ENCODE data around the gene ETDB. TPM values are rescaled to one million over a fixed set of nuclear protein-coding genes. Genes with fewer than 3 reads are reported as not detected.
"Not testable (repeated sequence)": the region's sequence is repeated elsewhere in the genome, so short reads cannot be mapped to it uniquely, and the experiment has no call there.

Gene ETDB
- total and polyA plus RNA-seq, 9 donors, result not detected

- Histone ChIP-seq H3K36me3 (ENCODE audit: control insufficient read depth, insufficient read depth, low read length) (no peaks in the 10 kb centered on the region), H3K27ac (ENCODE audit: low read length) (no peak overlapping the region), H3K27me3 (ENCODE audit: control insufficient read depth, insufficient read depth, low read length) (peaks cover 27% of the 10 kb centered on the region), H3K4me3 (ENCODE audit: low read length) (no peak overlapping the region), H3K9me3 (replicated peaks; ENCODE audit: control insufficient read depth, low read depth, low read length) (no peaks in the 10 kb centered on the region), H3K4me1 (ENCODE audit: control insufficient read depth, insufficient read depth, low read length) (peaks cover 2% of the 10 kb centered on the region)
- 93% methylated on average over 4 of the region's 10 CpGs for WGBS (ENCODE audit: insufficient coverage)
- no peak for DNase-seq
Measured at GRCh38 chrX:135099493-135099783, 20.9 kb downstream of the ETDB start.

DNA sequence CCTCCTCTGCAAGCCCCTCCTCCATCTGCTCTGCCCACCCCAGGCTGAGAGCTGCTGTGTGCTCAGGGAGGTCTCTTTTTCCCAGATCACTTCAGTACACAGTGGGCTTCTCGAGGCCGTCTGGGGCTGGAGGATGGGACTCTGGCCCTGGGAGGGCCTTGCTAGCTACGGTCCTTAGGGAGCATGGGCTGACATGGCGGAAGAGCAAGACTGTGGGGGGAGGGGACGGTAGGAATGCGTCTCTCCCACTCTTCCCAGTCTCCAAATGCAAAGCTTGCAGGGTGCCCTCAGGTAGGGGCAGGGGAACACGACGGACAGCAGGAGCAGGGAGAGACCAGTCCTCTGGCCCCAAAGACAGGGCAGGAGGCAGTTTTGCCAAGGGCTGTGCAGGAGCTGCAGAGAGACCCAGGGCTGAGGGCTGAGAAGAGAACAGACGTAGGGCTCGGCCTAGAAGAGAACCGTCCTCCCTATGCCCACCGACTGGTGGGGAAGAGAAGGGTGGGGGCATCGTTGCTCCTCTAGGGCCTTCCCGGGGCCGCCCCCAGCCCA lies 23.1 kb downstream of the ETDB start:
- not testable (repeated sequence) for H3K36me3 ChIP-seq (ENCODE audit: control insufficient read depth, insufficient read depth, low read length); H3K4me1 ChIP-seq (ENCODE audit: control insufficient read depth, insufficient read depth, low read length); H3K27ac ChIP-seq (ENCODE audit: low read length); H3K9me3 ChIP-seq (replicated peaks; ENCODE audit: control insufficient read depth, low read depth, low read length)
- 38% methylated on average over 5 of the region's 15 CpGs for WGBS (ENCODE audit: insufficient coverage)
- Histone ChIP-seq H3K4me3 (ENCODE audit: low read length) (peak overlapping the region; percentile 41), H3K27me3 (ENCODE audit: control insufficient read depth, insufficient read depth, low read length) (peaks cover 40% of the 10 kb centered on the region)
- peak; percentile 17 for DNase-seq

- WGBS (ENCODE audit: insufficient coverage), result 63% methylated on average over 4 of the region's 5 CpGs
- Histone ChIP-seq H3K36me3 (ENCODE audit: control insufficient read depth, insufficient read depth, low read length) (no peaks in the 10 kb centered on the region), H3K4me3 (ENCODE audit: low read length) (no peak overlapping the region), H3K4me1 (ENCODE audit: control insufficient read depth, insufficient read depth, low read length) (peaks cover 2% of the 10 kb centered on the region), H3K27me3 (ENCODE audit: control insufficient read depth, insufficient read depth, low read length) (peaks cover 42% of the 10 kb centered on the region), H3K27ac (ENCODE audit: low read length) (no peak overlapping the region), H3K9me3 (replicated peaks; ENCODE audit: control insufficient read depth, low read depth, low read length) (no peaks in the 10 kb centered on the region)
- DNase-seq, result no peak
Measured at GRCh38 chrX:135095715-135096114, 24.6 kb downstream of the ETDB start.

DNA sequence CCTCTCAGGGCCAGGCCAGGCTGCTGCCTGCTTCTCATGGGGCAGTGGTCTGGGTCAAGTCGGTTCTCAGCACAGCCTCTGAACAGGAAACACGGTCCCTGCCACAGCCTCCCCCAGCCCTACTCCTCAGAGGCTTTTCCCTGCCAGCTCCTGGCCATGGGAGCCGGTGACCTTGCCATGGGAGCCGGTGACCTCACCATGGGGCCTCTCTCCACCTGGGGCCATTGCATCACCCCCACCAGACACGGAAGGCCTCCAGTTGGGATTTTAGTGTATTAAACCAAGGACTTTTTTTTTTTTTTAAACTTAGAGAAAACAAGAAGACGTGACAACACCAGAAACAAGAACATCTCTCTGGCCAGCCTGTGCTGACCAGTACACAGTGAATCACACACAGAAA lies 25.6 kb downstream of the ETDB start:
- 20% methylated on average over 1 of the region's 6 CpGs for WGBS (ENCODE audit: insufficient coverage)
- H3K27me3 ChIP-seq (ENCODE audit: control insufficient read depth, insufficient read depth, low read length), result peaks cover 38% of the 10 kb centered on the region

GRCh38 chrX:135089126-135089525 lies 31.2 kb downstream of the ETDB start:
- H3K27ac ChIP-seq (ENCODE audit: low read length), result no peak overlapping the region
- H3K4me3 ChIP-seq (ENCODE audit: low read length), result no peak overlapping the region
- DNase-seq, result no peak
- WGBS (ENCODE audit: insufficient coverage), result 82% methylated on average over 3 of the region's 3 CpGs
- no peaks in the 10 kb centered on the region for H3K36me3 ChIP-seq (ENCODE audit: control insufficient read depth, insufficient read depth, low read length)
- no peaks in the 10 kb centered on the region for H3K9me3 ChIP-seq (replicated peaks; ENCODE audit: control insufficient read depth, low read depth, low read length)
- no peaks in the 10 kb centered on the region for H3K4me1 ChIP-seq (ENCODE audit: control insufficient read depth, insufficient read depth, low read length)
- peaks cover 23% of the 10 kb centered on the region for H3K27me3 ChIP-seq (ENCODE audit: control insufficient read depth, insufficient read depth, low read length)

More for the DNA sequence above, 25.6 kb downstream of the ETDB start:
- Histone ChIP-seq H3K36me3 (ENCODE audit: control insufficient read depth, insufficient read depth, low read length) (no peaks in the 10 kb centered on the region), H3K27ac (ENCODE audit: low read length) (no peak overlapping the region), H3K4me3 (ENCODE audit: low read length) (no peak overlapping the region), H3K4me1 (ENCODE audit: control insufficient read depth, insufficient read depth, low read length) (peaks cover 2% of the 10 kb centered on the region), H3K9me3 (replicated peaks; ENCODE audit: control insufficient read depth, low read depth, low read length) (no peaks in the 10 kb centered on the region)
- DNase-seq, result no peak

- DNase-seq, result no peak
- WGBS (ENCODE audit: insufficient coverage), result 68% methylated on average over 3 of the region's 3 CpGs
- no peaks in the 10 kb centered on the region for H3K36me3 ChIP-seq (ENCODE audit: control insufficient read depth, insufficient read depth, low read length)
- peaks cover 17% of the 10 kb centered on the region for H3K27me3 ChIP-seq (ENCODE audit: control insufficient read depth, insufficient read depth, low read length)
- H3K27ac ChIP-seq (ENCODE audit: low read length), result no peak overlapping the region
- no peak overlapping the region for H3K4me3 ChIP-seq (ENCODE audit: low read length)
- H3K9me3 ChIP-seq (replicated peaks; ENCODE audit: control insufficient read depth, low read depth, low read length), result no peaks in the 10 kb centered on the region
- H3K4me1 ChIP-seq (ENCODE audit: control insufficient read depth, insufficient read depth, low read length), result no peaks in the 10 kb centered on the region
Measured at GRCh38 chrX:135087867-135088266, 32.5 kb downstream of the ETDB start.

GRCh38 chrX:135086197-135086854 lies 34.0 kb downstream of the ETDB start:
- Histone ChIP-seq H3K4me3 (ENCODE audit: low read length) (no peak overlapping the region), H3K4me1 (ENCODE audit: control insufficient read depth, insufficient read depth, low read length) (no peaks in the 10 kb centered on the region), H3K27ac (ENCODE audit: low read length) (no peak overlapping the region), H3K27me3 (ENCODE audit: control insufficient read depth, insufficient read depth, low read length) (peaks cover 13% of the 10 kb centered on the region), H3K36me3 (ENCODE audit: control insufficient read depth, insufficient read depth, low read length) (no peaks in the 10 kb centered on the region), H3K9me3 (replicated peaks; ENCODE audit: control insufficient read depth, low read depth, low read length) (no peaks in the 10 kb centered on the region)
- DNase-seq, result peak; percentile 72
- no CpG with 5 or more reads among the region's 4 CpGs for WGBS (ENCODE audit: insufficient coverage)

- Histone ChIP-seq H3K27ac (ENCODE audit: low read length) (no peak overlapping the region), H3K4me3 (ENCODE audit: low read length) (no peak overlapping the region), H3K4me1 (ENCODE audit: control insufficient read depth, insufficient read depth, low read length) (no peaks in the 10 kb centered on the region), H3K27me3 (ENCODE audit: control insufficient read depth, insufficient read depth, low read length) (peaks cover 17% of the 10 kb centered on the region), H3K36me3 (ENCODE audit: control insufficient read depth, insufficient read depth, low read length) (no peaks in the 10 kb centered on the region), H3K9me3 (replicated peaks; ENCODE audit: control insufficient read depth, low read depth, low read length) (no peaks in the 10 kb centered on the region)
- no peak for DNase-seq
- WGBS (ENCODE audit: insufficient coverage), result no CpG with 5 or more reads among the region's 2 CpGs
Measured at GRCh38 chrX:135081693-135082404, 38.5 kb downstream of the ETDB start.

Other genes with a start within 250 kb of the ETDB start
- 42.6 TPM for gene MOSPD1, start 205.3 kb downstream of the ETDB start, total RNA-seq
- gene MOSPD1, start 205.3 kb downstream of the ETDB start, polyA plus RNA-seq (ENCODE audit: insufficient read depth in 1 of 8, insufficient read length in 8 of 8, low replicate concordance in 1 of 8), result 10 to 100 TPM; 25.9 to 44.1 (median 33.3) TPM
- 9.3 TPM for gene SMIM10, start 129.5 kb downstream of the ETDB start, total RNA-seq
- gene SMIM10, start 129.5 kb downstream of the ETDB start, polyA plus RNA-seq (ENCODE audit: insufficient read depth in 1 of 8, insufficient read length in 8 of 8, low replicate concordance in 1 of 8), result 10 to 100 TPM; 10.8 to 16.4 (median 13.7) TPM
- gene RTL8B, start 98.0 kb downstream of the ETDB start, total RNA-seq, result 12.9 TPM
- gene RTL8B, start 98.0 kb downstream of the ETDB start, polyA plus RNA-seq (ENCODE audit: insufficient read depth in 1 of 8, insufficient read length in 8 of 8, low replicate concordance in 1 of 8), result 10 to 100 TPM; 30.2 to 46.5 (median 38.0) TPM
- gene RTL8C, start 88.2 kb downstream of the ETDB start, total RNA-seq, result 146 TPM
- gene RTL8C, start 88.2 kb downstream of the ETDB start, polyA plus RNA-seq (ENCODE audit: insufficient read depth in 1 of 8, insufficient read length in 8 of 8, low replicate concordance in 1 of 8), result 100 to 1,000 TPM; 371 to 483 (median 417) TPM
- gene RTL8A, start 68.4 kb downstream of the ETDB start, total RNA-seq, result 7.4 TPM
- 10 to 100 TPM; 56.2 to 72.5 (median 67.3) TPM for gene RTL8A, start 68.4 kb downstream of the ETDB start, polyA plus RNA-seq (ENCODE audit: insufficient read depth in 1 of 8, insufficient read length in 8 of 8, low replicate concordance in 1 of 8)
- 4.9 TPM for gene SMIM10L2B, start 21.8 kb downstream of the ETDB start, total RNA-seq
- 10 to 100 TPM in 1 of 8 donors, 1 to 10 TPM in 7; 1.1 to 11.1 (median 3.1) TPM for gene SMIM10L2B, start 21.8 kb downstream of the ETDB start, polyA plus RNA-seq (ENCODE audit: insufficient read depth in 1 of 8, insufficient read length in 8 of 8, low replicate concordance in 1 of 8)
- 0.27 TPM for gene CT55, start 50.9 kb upstream of the ETDB start, total RNA-seq
- under 1 TPM in 7 of 8 donors, not detected in 1; 0.11 to 0.62 (median 0.23) TPM for gene CT55, start 50.9 kb upstream of the ETDB start, polyA plus RNA-seq (ENCODE audit: insufficient read depth in 1 of 8, insufficient read length in 8 of 8, low replicate concordance in 1 of 8)
- gene ETDA, start 131.5 kb upstream of the ETDB start, total RNA-seq, result not detected
- not detected for gene ETDA, start 131.5 kb upstream of the ETDB start, polyA plus RNA-seq (ENCODE audit: insufficient read depth in 1 of 8, insufficient read length in 8 of 8, low replicate concordance in 1 of 8)
- gene ETDC, start 189.0 kb upstream of the ETDB start, total RNA-seq, result not detected
- under 1 TPM in 1 of 8 donors, not detected in 7; 0.80 TPM for gene ETDC, start 189.0 kb upstream of the ETDB start, polyA plus RNA-seq (ENCODE audit: insufficient read depth in 1 of 8, insufficient read length in 8 of 8, low replicate concordance in 1 of 8)
- 9.3 TPM for gene ZNF75D, start 223.6 kb upstream of the ETDB start, total RNA-seq
- 10 to 100 TPM in 5 of 8 donors, 1 to 10 TPM in 3; 7.8 to 16.0 (median 11.0) TPM for gene ZNF75D, start 223.6 kb upstream of the ETDB start, polyA plus RNA-seq (ENCODE audit: insufficient read depth in 1 of 8, insufficient read length in 8 of 8, low replicate concordance in 1 of 8)
- 15.5 TPM for gene ZNF449, start 224.3 kb upstream of the ETDB start, total RNA-seq
- 10 to 100 TPM in 7 of 8 donors, 1 to 10 TPM in 1; 8.2 to 15.0 (median 11.1) TPM for gene ZNF449, start 224.3 kb upstream of the ETDB start, polyA plus RNA-seq (ENCODE audit: insufficient read depth in 1 of 8, insufficient read length in 8 of 8, low replicate concordance in 1 of 8)